ENCODE data around the gene SPRED3. TPM values are rescaled to one million over a fixed set of nuclear protein-coding genes. Genes with fewer than 3 reads are reported as not detected.

The SPRED3 gene
- total and polyA plus RNA-seq, 9 of the 15 experiments (the other 6 are each of a cell fraction or from before 2014, with no cell fraction given): 0.05 to 1.3 (median 0.36) TPM

GRCh38 chr19:38443458-38443999 is 55.0 kb downstream of the SPRED3 start:
- Histone ChIP-seq H3K36me3 (ENCODE audit: control insufficient read depth, insufficient read depth, low read length) (peaks cover 13% of the 10 kb centered on the region; the same call in 1 of the 3 replicates), H3K9me1 (ENCODE audit: control insufficient read depth, insufficient read depth, low read length) (no peaks in the 10 kb centered on the region), H3K4me1 (replicated peaks in 1 of 2; ENCODE audit: control insufficient read depth in 2 of 2, insufficient read depth in 2 of 2, low read length in 2 of 2) (peaks cover 0 to 25% of the 10 kb centered on the region in 2 experiments; a peak in 2 of 5 replicates), H3K9me3 (replicated peaks; ENCODE audit: control insufficient read depth, insufficient read depth, low read depth, low read length) (no peaks in the 10 kb centered on the region), H4K20me1 (replicated peaks; ENCODE audit: control insufficient read depth, insufficient read depth, low read length) (no peaks in the 10 kb centered on the region), H3K4me3 (no peak overlapping the region), H3K4me2 (ENCODE audit: insufficient read depth, low read length) (no peak overlapping the region), H3K27me3 (ENCODE audit: control insufficient read depth in 2 of 2, insufficient read depth in 2 of 2, low read length in 2 of 2) (no peaks in the 10 kb centered on the region), H3K79me2 (ENCODE audit: control insufficient read depth, insufficient read depth, low read length) (no peaks in the 10 kb centered on the region), H3K9ac (ENCODE audit: insufficient read depth in 1 of 2, low read depth in 2 of 2, low read length in 2 of 2) (no peak overlapping the region), H2AFZ (ENCODE audit: low read depth, low read length) (no peak overlapping the region), H3K27ac (ENCODE audit: extremely low read depth, low read depth, low read length) (no peak overlapping the region)
- 78% methylated on average over 13 of the region's 15 CpGs for WGBS (ENCODE audit: insufficient coverage, low coverage, missing lambda C conversion rate)
- intact Hi-C loops (cut with micrococcal nuclease): no loop called here
- no peak for TF ChIP-seq SFPQ (IDR thresholded peaks at IDR 0.05; ENCODE audit: low read depth, low read length)
- TF ChIP-seq ETV5 (CRISPR knock-in tag; IDR thresholded peaks at IDR 0.05; ENCODE audit: low read depth): no peak
- no peak for TF ChIP-seq ARNT (IDR thresholded peaks at IDR 0.05)
- TF ChIP-seq ESRRA (IDR thresholded peaks at IDR 0.05; ENCODE audit: borderline replicate concordance, low read depth): no peak
- no peak for TF ChIP-seq RAD51 (IDR thresholded peaks at IDR 0.05; ENCODE audit: borderline replicate concordance, low read depth)
- no peak for TF ChIP-seq KAT2B (IDR thresholded peaks at IDR 0.05; ENCODE audit: low read depth, low read length)
- no peak for TF ChIP-seq PPARD (CRISPR knock-in tag; IDR thresholded peaks at IDR 0.05)
- in situ Hi-C loops (cut with MboI): no loop called here
- DNase-seq (ENCODE audit: extremely low read depth in 1 of 4, low spot score in 3 of 4) (no peak), ATAC-seq (no peak), FAIRE-seq (no peak)
- ChIA-PET POLR2A (interaction anchor here (0.6 kb wide), 1 partner anchor 41 kb away, joined by 3 read pairs; the partner anchor contains the start of gene FAM98C), CTCF (ENCODE audit: low intra/inter-chr PET ratio) (interaction anchor here (0.6 kb wide), 1 partner anchor 692 kb away, joined by 4 read pairs; no protein-coding TSS in a partner anchor)
- no TSS peak for BruUV-seq (replicated peaks)
